GM12878 (cell line): ENCODE measurements around the gene TMEM171. TPM values are rescaled to one million over a fixed set of nuclear protein-coding genes. Genes with fewer than 3 reads are reported as not detected.

Source experiments
- ATAC-seq: fragments of 200-7000 bp; cut with Tn5 transposase; 3 replicates; pipeline ENCODE4 v1.9.1; 2020; ENCODE audit warnings: mild to moderate bottlenecking, moderate library complexity
- BruUV-seq: library from RNA; stranded (reverse); fragments of 400-500 nt; replicated peaks from 2 replicates; lab custom pipeline; 2021; lab: Mats Ljungman, UMichigan
- CTCF ChIA-PET: fragments of 300-600 bp; sonication (Branson Sonifier 250); formaldehyde crosslinking; extraction: SDS; loops from one replicate; lab custom pipeline; 2021; ENCODE audit warnings: inconsistent platforms; lab: Yijun Ruan, JAX
- POLR2A ChIA-PET: fragments of 350-600 bp; formaldehyde crosslinking; extraction: SDS; loops from one replicate; lab custom pipeline; 2021; ENCODE audit warnings: inconsistent platforms; lab: Charles Lee
- RAD21 ChIA-PET: fragments of 300-600 bp; sonication (Branson Sonifier 250); formaldehyde crosslinking; loops from one replicate; lab custom pipeline; 2023; ENCODE audit warnings: antibody characterized with exemption; ENCODE audit not compliant: unreplicated experiment; lab: Charles Lee
- SMC1A ChIA-PET: fragments of 300-600 bp; sonication (Branson Sonifier 250); formaldehyde crosslinking; loops from one replicate; lab custom pipeline; 2023; ENCODE audit not compliant: unreplicated experiment, uncharacterized antibody; lab: Charles Lee
- DNase-seq: peaks from one replicate; pipeline ENCODE4 v3.0.0-alpha.2; 2011; ENCODE audit warnings: low read depth, low spot score
- FAIRE-seq: peaks from 3 replicates; lab custom pipeline; 2011; peaks lifted over from hg19 to GRCh38; lab: Jason Lieb, UNC
- H2AFZ ChIP-seq: 2 replicates; pipeline ENCODE4 v1.6.0; 2011; ENCODE audit warnings: low read depth, low read length, control low read depth; ENCODE audit not compliant: control insufficient read depth
- H3K27ac ChIP-seq: 2 replicates; pipeline ENCODE4 v1.5.1; 2011; ENCODE audit warnings: control low read depth; ENCODE audit not compliant: control insufficient read depth, insufficient read depth
- H3K27me3 ChIP-seq, 2 experiments: replicated peaks in 1 of 2; 2 replicates each; pipeline versions ENCODE4 v1.6.0 to v1.6.1; 2011; ENCODE audit warnings: low read length in 1 of 2; ENCODE audit not compliant: control insufficient read depth in 2 of 2, insufficient read depth in 2 of 2
- H3K36me3 ChIP-seq, 2 experiments: 2 replicates each; pipeline ENCODE4 v1.5.1; 2011; ENCODE audit warnings: low read length in 1 of 2; ENCODE audit not compliant: control insufficient read depth in 2 of 2, insufficient read depth in 2 of 2
- H3K4me1 ChIP-seq: 2 replicates; pipeline ENCODE4 v1.6.1; 2011; ENCODE audit warnings: mild to moderate bottlenecking, low read length, moderate library complexity, mixed read lengths; ENCODE audit not compliant: control insufficient read depth, insufficient read depth
- H3K4me2 ChIP-seq: 2 replicates; pipeline ENCODE4 v1.6.0; 2011; ENCODE audit warnings: control low read depth; ENCODE audit not compliant: control insufficient read depth, insufficient read depth
- H3K4me3 ChIP-seq: fragments of 200-600 bp; sonication (generic); 2 replicates; pipeline ENCODE4 v1.5.1; 2016
- H3K79me2 ChIP-seq: 2 replicates; pipeline ENCODE4 v1.6.0; 2011; ENCODE audit warnings: low read length; ENCODE audit not compliant: control insufficient read depth, insufficient read depth
- H3K9ac ChIP-seq: 2 replicates; pipeline ENCODE4 v1.8.0; 2011; ENCODE audit warnings: low read length, control low read depth, mixed read lengths; ENCODE audit not compliant: control insufficient read depth, insufficient read depth
- H3K9me3 ChIP-seq: replicated peaks from 3 replicates; pipeline ENCODE4 v1.5.1; 2011; ENCODE audit warnings: mild to moderate bottlenecking, low read length; ENCODE audit not compliant: control insufficient read depth, insufficient read depth
- H4K20me1 ChIP-seq: 2 replicates; pipeline ENCODE4 v1.6.0; 2011; ENCODE audit not compliant: control insufficient read depth, insufficient read depth
- CTCF ChIP-seq, 3 experiments: IDR thresholded peaks in 2 of 3; conservative IDR thresholded peaks in 1 of 3; 2 replicates each; pipeline ENCODE4 v1.5.1; 2011; ENCODE audit warnings: low read depth in 3 of 3, low read length in 3 of 3, mild to moderate bottlenecking in 3 of 3, control low read depth in 2 of 3, moderate library complexity in 2 of 3, inconsistent platforms in 1 of 3, mixed read lengths in 1 of 3; ENCODE audit not compliant: control insufficient read depth in 2 of 3, insufficient read depth in 1 of 3; ENCODE audit errors: extremely low read depth in 1 of 3
- LARP7 ChIP-seq: fragments of 450-650 bp; IDR thresholded peaks from 2 replicates; pipeline ENCODE4 v1.6.1; 2017; ENCODE audit warnings: mild to moderate bottlenecking
- NFYB ChIP-seq: IDR thresholded peaks from 2 replicates; pipeline ENCODE4 v1.6.1; 2011; ENCODE audit warnings: low read depth, mild to moderate bottlenecking, low read length, improper control_type of control experiment, moderate library complexity; ENCODE audit not compliant: insufficient read depth
- RAD21 ChIP-seq: IDR thresholded peaks from 2 replicates; pipeline ENCODE4 v1.6.1; 2011; ENCODE audit warnings: mild to moderate bottlenecking, low read depth, low read length, moderate library complexity; ENCODE audit not compliant: insufficient read depth
- SMC3 ChIP-seq: IDR thresholded peaks from 2 replicates; pipeline ENCODE4 v1.6.1; 2011; ENCODE audit warnings: low read length, improper control_type of control experiment, borderline replicate concordance
- ZNF24 ChIP-seq: fragments of 450-650 bp; IDR thresholded peaks from 2 replicates; pipeline ENCODE4 v1.6.1; 2017; ENCODE audit warnings: antibody characterized with exemption, mild to moderate bottlenecking
- WGBS: methylation state at CpG from one replicate; pipeline ENCODE4 v1.1.6; 2016; ENCODE audit warnings: low lambda C conversion rate; ENCODE audit not compliant: insufficient replicate concordance, insufficient coverage; ENCODE audit errors: missing lambda C conversion rate; 5-methylcytosine and 5-hydroxymethylcytosine counted together
- in situ Hi-C: fragments of 300-500 bp; cut with MboI; formaldehyde crosslinking; loops from 9 replicates; pipeline ENCODE4 v1.14.3; 2018; ENCODE audit warnings: mixed read lengths
- intact Hi-C: fragments of 100-400 bp; cut with micrococcal nuclease; formaldehyde crosslinking; loops from one replicate; pipeline ENCODE4 v1.14.2; 2022; ENCODE audit not compliant: unreplicated experiment
- polyA plus RNA-seq, 11 experiments: library from polyadenylated mRNA; depleted of rRNA in 4 of 11; unstranded in 6 of 11; stranded (reverse) in 5 of 11; fragments of >200 nt; fragmentation: Nextera tagmentation in 4 of 11; fragmentation: Illumina TruSeq in 1 of 11; extraction: Ambion mirVana in 4 of 11; extraction: Trizol in 1 of 11; gene quantifications; 1 replicate in 1 of 11; 2 replicates in 10 of 11; pipeline versions ENCODE4 v1.2.1 to v1.2.3, GENCODE V29; 2011 to 2016; ENCODE audit warnings: inconsistent platforms in 2 of 11, missing spikeins in 2 of 11, low read depth in 1 of 11
- total RNA-seq, 4 experiments: library from RNA; depleted of rRNA in 3 of 4; stranded (reverse); fragments of >200 nt in 3 of 4; fragmentation: Illumina TruSeq in 1 of 4; extraction: Trizol in 1 of 4; gene quantifications; 2 replicates each; pipeline versions ENCODE4 v1.2.1 to v1.2.3, GENCODE V29; 2013 to 2021
- TF ChIP-seq, protein P1 (sequence below): IDR thresholded peaks from 2 replicates; pipeline ENCODE4 v1.6.1; 2011; ENCODE audit warnings: low read depth, low read length, improper control_type of control experiment, borderline replicate concordance
- TF ChIP-seq, protein P2 (sequence below): IDR thresholded peaks from 2 replicates; pipeline ENCODE4 v1.6.1; 2011; ENCODE audit warnings: borderline replicate concordance, low read depth, mild to moderate bottlenecking, moderate library complexity, mixed read lengths, low read length; ENCODE audit not compliant: insufficient read depth; ENCODE audit errors: extremely low read length
- TF ChIP-seq, protein P3 (sequence below): IDR thresholded peaks from 2 replicates; pipeline ENCODE4 v1.6.1; 2011; ENCODE audit warnings: low read depth, mild to moderate bottlenecking, low read length, moderate library complexity, borderline replicate concordance; ENCODE audit errors: extremely low read depth

TMEM171 gene
- total and polyA plus RNA-seq, 10 of the 15 experiments (the other 5 are each of a cell fraction or from before 2014, with no cell fraction given) = not detected

GRCh38 chr5:73135021-73135420, 14.6 kb downstream of the TMEM171 start (continued):
- TF ChIP-seq, protein P1, sequence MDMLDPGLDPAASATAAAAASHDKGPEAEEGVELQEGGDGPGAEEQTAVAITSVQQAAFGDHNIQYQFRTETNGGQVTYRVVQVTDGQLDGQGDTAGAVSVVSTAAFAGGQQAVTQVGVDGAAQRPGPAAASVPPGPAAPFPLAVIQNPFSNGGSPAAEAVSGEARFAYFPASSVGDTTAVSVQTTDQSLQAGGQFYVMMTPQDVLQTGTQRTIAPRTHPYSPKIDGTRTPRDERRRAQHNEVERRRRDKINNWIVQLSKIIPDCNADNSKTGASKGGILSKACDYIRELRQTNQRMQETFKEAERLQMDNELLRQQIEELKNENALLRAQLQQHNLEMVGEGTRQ = no peak
- TF ChIP-seq, protein P2, sequence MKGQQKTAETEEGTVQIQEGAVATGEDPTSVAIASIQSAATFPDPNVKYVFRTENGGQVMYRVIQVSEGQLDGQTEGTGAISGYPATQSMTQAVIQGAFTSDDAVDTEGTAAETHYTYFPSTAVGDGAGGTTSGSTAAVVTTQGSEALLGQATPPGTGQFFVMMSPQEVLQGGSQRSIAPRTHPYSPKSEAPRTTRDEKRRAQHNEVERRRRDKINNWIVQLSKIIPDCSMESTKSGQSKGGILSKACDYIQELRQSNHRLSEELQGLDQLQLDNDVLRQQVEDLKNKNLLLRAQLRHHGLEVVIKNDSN = no peak

DNA sequence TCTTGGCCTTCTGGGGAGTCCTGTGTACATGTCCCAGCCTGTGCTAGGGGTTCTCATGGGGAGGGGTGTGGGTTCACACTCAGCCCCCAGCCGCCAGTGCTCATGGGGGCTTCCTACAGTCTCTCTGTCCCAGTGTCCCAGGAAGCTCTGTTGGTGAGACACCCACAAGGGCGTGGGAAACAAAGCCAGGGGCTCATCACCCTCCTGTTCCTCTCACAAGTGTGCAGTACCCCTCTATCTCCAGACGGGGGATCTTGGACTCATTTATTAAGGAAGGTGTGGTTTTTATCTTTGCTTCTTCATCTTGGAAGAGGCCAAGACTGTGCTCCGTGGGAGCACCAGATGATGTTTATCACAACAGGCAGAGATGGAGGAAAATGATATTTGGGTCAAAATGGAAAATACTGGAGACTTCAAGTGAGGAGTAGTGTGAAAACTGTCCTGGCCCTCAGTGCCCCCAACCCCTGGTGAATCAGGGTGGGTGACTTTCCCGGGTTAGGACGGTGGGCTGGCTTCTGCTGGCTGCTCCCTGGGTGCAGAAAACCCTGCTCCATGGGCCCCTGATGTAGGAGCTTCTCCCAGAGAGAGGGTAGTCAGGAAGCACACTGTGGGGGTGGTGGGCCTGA, 15.2 kb downstream of the TMEM171 start:
- no peak overlapping the region for H2AFZ ChIP-seq
- H3K4me2 ChIP-seq = no peak overlapping the region
- no peaks in the 10 kb centered on the region for H3K9me3 ChIP-seq
- BruUV-seq = no TSS peak
- whole genome bisulfite sequencing = 8% methylated on average over 6 of the region's 6 CpGs
- no peaks in the 10 kb centered on the region for H3K79me2 ChIP-seq
- DNase-seq (no peak), ATAC-seq (peak; percentile 76)
- no peak overlapping the region for H3K27ac ChIP-seq
- H3K4me3 ChIP-seq = no peak overlapping the region
- no peaks in the 10 kb centered on the region for H3K4me1 ChIP-seq
- H3K36me3 ChIP-seq = no peaks in the 10 kb centered on the region
- in situ Hi-C loops (no loop called here), intact Hi-C loops (no loop called here)
- 0 out of 4 replicates have a peak, but pooled peaks cover 0 to 2% of the 10 kb centered on the region in 2 experiments for H3K27me3 ChIP-seq
- POLR2A ChIA-PET = no interaction called here
- CTCF ChIA-PET = no interaction called here
- RAD21 ChIA-PET = no interaction called here
- SMC1A ChIA-PET = no interaction called here
- H4K20me1 ChIP-seq = no peaks in the 10 kb centered on the region
- no peak for TF ChIP-seq NFYB
- no peak for TF ChIP-seq LARP7
- TF ChIP-seq RAD21 = peak; percentile 37
- no peak for TF ChIP-seq ZNF24
- TF ChIP-seq CTCF (IDR thresholded peaks at IDR 0.05 in 2 of 3, conservative IDR thresholded peaks at IDR 0.05 in 1 of 3; ENCODE audit: control insufficient read depth in 2 of 3, extremely low read depth in 1 of 3, insufficient read depth in 1 of 3, low read depth in 3 of 3, low read length in 3 of 3) = peak; percentile 19 to 42 (median 37); a peak in 4 of 6 replicates
- TF ChIP-seq, protein P3, sequence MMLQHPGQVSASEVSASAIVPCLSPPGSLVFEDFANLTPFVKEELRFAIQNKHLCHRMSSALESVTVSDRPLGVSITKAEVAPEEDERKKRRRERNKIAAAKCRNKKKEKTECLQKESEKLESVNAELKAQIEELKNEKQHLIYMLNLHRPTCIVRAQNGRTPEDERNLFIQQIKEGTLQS = no peak
- peak; percentile 26; the same call in 1 of the 2 replicates for TF ChIP-seq SMC3
- TF ChIP-seq, all 136 proteins: peak for 3
- no peak for FAIRE-seq
- H3K9ac ChIP-seq = no peak overlapping the region
